ENCODE data around the gene ME3.
"Not testable (repeated sequence)": the region's sequence is repeated elsewhere in the genome, so short reads cannot be mapped to it uniquely, and the experiment has no call there.

Gene ME3

GRCh38 chr11:86418106-86418505 lies 254.3 kb downstream of the ME3 start:
- H3K27me3 ChIP-seq (ENCODE audit: control insufficient read depth in 3 of 3, insufficient read depth in 3 of 3, low read depth in 1 of 3, low read length in 3 of 3): no peaks in the 10 kb centered on the region
- no peak overlapping the region for H2BK15ac ChIP-seq (ENCODE audit: low read length)
- H3K27ac ChIP-seq (replicated peaks; ENCODE audit: low read length): no peak overlapping the region
- no peak overlapping the region for H2BK5ac ChIP-seq (ENCODE audit: low read length)
- no peak overlapping the region for H3K14ac ChIP-seq (ENCODE audit: low read length)
- no peak overlapping the region for H2AK5ac ChIP-seq (ENCODE audit: low read depth, low read length)
- H3K4ac ChIP-seq (ENCODE audit: low read length): no peak overlapping the region
- no peaks in the 10 kb centered on the region for H3K9me3 ChIP-seq (replicated peaks in 1 of 2; ENCODE audit: control insufficient read depth in 2 of 2, insufficient read depth in 1 of 2, low read depth in 1 of 2, low read length in 2 of 2)
- peaks cover 0 to 3% of the 10 kb centered on the region in 2 donors for H3K4me1 ChIP-seq (ENCODE audit: control insufficient read depth in 2 of 2, insufficient read depth in 1 of 2, low read depth in 1 of 2, low read length in 2 of 2)
- no peak overlapping the region for H4K91ac ChIP-seq (ENCODE audit: low read depth, low read length, poor library complexity)
- H3K18ac ChIP-seq (ENCODE audit: low read length): no peak overlapping the region
- no peak overlapping the region for H3K23ac ChIP-seq (ENCODE audit: low read depth, low read length, poor library complexity)
- DNase-seq (ENCODE audit: low spot score): no peak
- H2AFZ ChIP-seq (ENCODE audit: low read length): no peak overlapping the region
- WGBS, 2 donors (ENCODE audit: extremely low coverage in 2 of 2, insufficient read length in 2 of 2, insufficient replicate concordance in 1 of 2): no CpG with 5 or more reads among the region's 3 CpGs
- no peaks in the 10 kb centered on the region for H3K36me3 ChIP-seq (replicated peaks in 1 of 2; ENCODE audit: control insufficient read depth in 2 of 2, insufficient read depth in 2 of 2, low read length in 2 of 2)
- H3K79me1 ChIP-seq (ENCODE audit: low read depth, low read length): no peaks in the 10 kb centered on the region
- H4K8ac ChIP-seq (ENCODE audit: low read depth, low read length): no peak overlapping the region
- H3K4me2 ChIP-seq (ENCODE audit: insufficient read depth, low read length, poor library complexity, severe bottlenecking): no peak overlapping the region
- H3K9ac ChIP-seq (ENCODE audit: low read depth, low read length, poor library complexity): no peak overlapping the region
- H2BK120ac ChIP-seq (ENCODE audit: low read depth, low read length): no peak overlapping the region
- no peak overlapping the region for H2BK12ac ChIP-seq (ENCODE audit: low read length)
- no peak overlapping the region for H3K4me3 ChIP-seq (ENCODE audit: low read length in 2 of 2)

- no CpG with 5 or more reads among the region's 9 CpGs for WGBS, 2 donors (ENCODE audit: extremely low coverage in 2 of 2, insufficient read length in 2 of 2, insufficient replicate concordance in 1 of 2)
- H3K4me1 ChIP-seq (ENCODE audit: control insufficient read depth in 2 of 2, insufficient read depth in 1 of 2, low read depth in 1 of 2, low read length in 2 of 2); H3K27me3 ChIP-seq (ENCODE audit: control insufficient read depth in 3 of 3, insufficient read depth in 3 of 3, low read depth in 1 of 3, low read length in 3 of 3); H2AFZ ChIP-seq (ENCODE audit: low read length); H3K18ac ChIP-seq (ENCODE audit: low read length); H3K4me3 ChIP-seq (ENCODE audit: low read length in 2 of 2); H3K4me2 ChIP-seq (ENCODE audit: insufficient read depth, low read length, poor library complexity, severe bottlenecking); H4K91ac ChIP-seq (ENCODE audit: low read depth, low read length, poor library complexity); H2BK5ac ChIP-seq (ENCODE audit: low read length); H3K36me3 ChIP-seq (replicated peaks in 1 of 2; ENCODE audit: control insufficient read depth in 2 of 2, insufficient read depth in 2 of 2, low read length in 2 of 2); H3K9me3 ChIP-seq (replicated peaks in 1 of 2; ENCODE audit: control insufficient read depth in 2 of 2, insufficient read depth in 1 of 2, low read depth in 1 of 2, low read length in 2 of 2); H2BK12ac ChIP-seq (ENCODE audit: low read length); H4K8ac ChIP-seq (ENCODE audit: low read depth, low read length); H2BK120ac ChIP-seq (ENCODE audit: low read depth, low read length); H3K14ac ChIP-seq (ENCODE audit: low read length); H3K4ac ChIP-seq (ENCODE audit: low read length); DNase-seq (ENCODE audit: low spot score); H3K79me1 ChIP-seq (ENCODE audit: low read depth, low read length); H3K9ac ChIP-seq (ENCODE audit: low read depth, low read length, poor library complexity); H2AK5ac ChIP-seq (ENCODE audit: low read depth, low read length); H3K23ac ChIP-seq (ENCODE audit: low read depth, low read length, poor library complexity); H2BK15ac ChIP-seq (ENCODE audit: low read length); H3K27ac ChIP-seq (replicated peaks; ENCODE audit: low read length): not testable (repeated sequence)
Measured at GRCh38 chr11:86416951-86417350, 255.5 kb downstream of the ME3 start.

- no peak overlapping the region for H4K8ac ChIP-seq (ENCODE audit: low read depth, low read length)
- no peak overlapping the region for H2AFZ ChIP-seq (ENCODE audit: low read length)
- no peaks in the 10 kb centered on the region for H3K27me3 ChIP-seq (ENCODE audit: control insufficient read depth in 3 of 3, insufficient read depth in 3 of 3, low read depth in 1 of 3, low read length in 3 of 3)
- H3K18ac ChIP-seq (ENCODE audit: low read length): no peak overlapping the region
- WGBS, 2 donors (ENCODE audit: extremely low coverage in 2 of 2, insufficient read length in 2 of 2, insufficient replicate concordance in 1 of 2): no CpG with 5 or more reads among the region's 1 CpG
- H3K14ac ChIP-seq (ENCODE audit: low read length): no peak overlapping the region
- no peak overlapping the region for H3K9ac ChIP-seq (ENCODE audit: low read depth, low read length, poor library complexity)
- no peaks in the 10 kb centered on the region for H3K36me3 ChIP-seq (replicated peaks in 1 of 2; ENCODE audit: control insufficient read depth in 2 of 2, insufficient read depth in 2 of 2, low read length in 2 of 2)
- H2AK5ac ChIP-seq (ENCODE audit: low read depth, low read length): no peak overlapping the region
- no peak overlapping the region for H3K4ac ChIP-seq (ENCODE audit: low read length)
- H3K4me1 ChIP-seq (ENCODE audit: control insufficient read depth in 2 of 2, insufficient read depth in 1 of 2, low read depth in 1 of 2, low read length in 2 of 2): peaks cover 0 to 1% of the 10 kb centered on the region in 2 donors
- H3K27ac ChIP-seq (replicated peaks; ENCODE audit: low read length): no peak overlapping the region
- H3K23ac ChIP-seq (ENCODE audit: low read depth, low read length, poor library complexity): no peak overlapping the region
- H3K9me3 ChIP-seq (replicated peaks in 1 of 2; ENCODE audit: control insufficient read depth in 2 of 2, insufficient read depth in 1 of 2, low read depth in 1 of 2, low read length in 2 of 2): no peaks in the 10 kb centered on the region
- H3K4me2 ChIP-seq (ENCODE audit: insufficient read depth, low read length, poor library complexity, severe bottlenecking): no peak overlapping the region
- H3K79me1 ChIP-seq (ENCODE audit: low read depth, low read length): no peaks in the 10 kb centered on the region
- H2BK15ac ChIP-seq (ENCODE audit: low read length): no peak overlapping the region
- H4K91ac ChIP-seq (ENCODE audit: low read depth, low read length, poor library complexity): no peak overlapping the region
- H2BK5ac ChIP-seq (ENCODE audit: low read length): no peak overlapping the region
- H2BK120ac ChIP-seq (ENCODE audit: low read depth, low read length): no peak overlapping the region
- H3K4me3 ChIP-seq (ENCODE audit: low read length in 2 of 2): no peak overlapping the region
- no peak for DNase-seq (ENCODE audit: low spot score)
- no peak overlapping the region for H2BK12ac ChIP-seq (ENCODE audit: low read length)
Measured at GRCh38 chr11:86416494-86416893, 255.9 kb downstream of the ME3 start.

GRCh38 chr11:86415026-86415425 lies 257.4 kb downstream of the ME3 start:
- H3K4ac ChIP-seq (ENCODE audit: low read length): no peak overlapping the region
- WGBS, 2 donors (ENCODE audit: extremely low coverage in 2 of 2, insufficient read length in 2 of 2, insufficient replicate concordance in 1 of 2): no CpG with 5 or more reads among the region's 4 CpGs
- no peaks in the 10 kb centered on the region for H3K79me1 ChIP-seq (ENCODE audit: low read depth, low read length)
- peaks cover 0 to 1% of the 10 kb centered on the region in 2 donors for H3K4me1 ChIP-seq (ENCODE audit: control insufficient read depth in 2 of 2, insufficient read depth in 1 of 2, low read depth in 1 of 2, low read length in 2 of 2)
- no peak overlapping the region for H3K14ac ChIP-seq (ENCODE audit: low read length)
- no peak overlapping the region for H3K23ac ChIP-seq (ENCODE audit: low read depth, low read length, poor library complexity)
- no peaks in the 10 kb centered on the region for H3K27me3 ChIP-seq (ENCODE audit: control insufficient read depth in 3 of 3, insufficient read depth in 3 of 3, low read depth in 1 of 3, low read length in 3 of 3)
- no peak overlapping the region for H2BK15ac ChIP-seq (ENCODE audit: low read length)
- H2AFZ ChIP-seq (ENCODE audit: low read length): no peak overlapping the region
- DNase-seq (ENCODE audit: low spot score): no peak
- H3K4me2 ChIP-seq (ENCODE audit: insufficient read depth, low read length, poor library complexity, severe bottlenecking): no peak overlapping the region
- no peak overlapping the region for H2BK5ac ChIP-seq (ENCODE audit: low read length)
- no peak overlapping the region for H4K8ac ChIP-seq (ENCODE audit: low read depth, low read length)
- H3K9me3 ChIP-seq (replicated peaks in 1 of 2; ENCODE audit: control insufficient read depth in 2 of 2, insufficient read depth in 1 of 2, low read depth in 1 of 2, low read length in 2 of 2): no peaks in the 10 kb centered on the region
- no peak overlapping the region for H3K18ac ChIP-seq (ENCODE audit: low read length)
- no peak overlapping the region for H3K9ac ChIP-seq (ENCODE audit: low read depth, low read length, poor library complexity)
- no peak overlapping the region for H2BK120ac ChIP-seq (ENCODE audit: low read depth, low read length)
- H3K4me3 ChIP-seq (ENCODE audit: low read length in 2 of 2): no peak overlapping the region
- H2AK5ac ChIP-seq (ENCODE audit: low read depth, low read length): no peak overlapping the region
- no peak overlapping the region for H3K27ac ChIP-seq (replicated peaks; ENCODE audit: low read length)
- no peak overlapping the region for H4K91ac ChIP-seq (ENCODE audit: low read depth, low read length, poor library complexity)
- H2BK12ac ChIP-seq (ENCODE audit: low read length): no peak overlapping the region
- no peaks in the 10 kb centered on the region for H3K36me3 ChIP-seq (replicated peaks in 1 of 2; ENCODE audit: control insufficient read depth in 2 of 2, insufficient read depth in 2 of 2, low read length in 2 of 2)

All from neuronal stem cell (in vitro differentiated cells).